ENCODE measurements around the gene GTSE1. TPM values are rescaled to one million over a fixed set of nuclear protein-coding genes. Genes with fewer than 3 reads are reported as not detected.

The GTSE1 gene
- total RNA-seq, 1 experiment from 2014 or later: 46.1 TPM

DNA sequence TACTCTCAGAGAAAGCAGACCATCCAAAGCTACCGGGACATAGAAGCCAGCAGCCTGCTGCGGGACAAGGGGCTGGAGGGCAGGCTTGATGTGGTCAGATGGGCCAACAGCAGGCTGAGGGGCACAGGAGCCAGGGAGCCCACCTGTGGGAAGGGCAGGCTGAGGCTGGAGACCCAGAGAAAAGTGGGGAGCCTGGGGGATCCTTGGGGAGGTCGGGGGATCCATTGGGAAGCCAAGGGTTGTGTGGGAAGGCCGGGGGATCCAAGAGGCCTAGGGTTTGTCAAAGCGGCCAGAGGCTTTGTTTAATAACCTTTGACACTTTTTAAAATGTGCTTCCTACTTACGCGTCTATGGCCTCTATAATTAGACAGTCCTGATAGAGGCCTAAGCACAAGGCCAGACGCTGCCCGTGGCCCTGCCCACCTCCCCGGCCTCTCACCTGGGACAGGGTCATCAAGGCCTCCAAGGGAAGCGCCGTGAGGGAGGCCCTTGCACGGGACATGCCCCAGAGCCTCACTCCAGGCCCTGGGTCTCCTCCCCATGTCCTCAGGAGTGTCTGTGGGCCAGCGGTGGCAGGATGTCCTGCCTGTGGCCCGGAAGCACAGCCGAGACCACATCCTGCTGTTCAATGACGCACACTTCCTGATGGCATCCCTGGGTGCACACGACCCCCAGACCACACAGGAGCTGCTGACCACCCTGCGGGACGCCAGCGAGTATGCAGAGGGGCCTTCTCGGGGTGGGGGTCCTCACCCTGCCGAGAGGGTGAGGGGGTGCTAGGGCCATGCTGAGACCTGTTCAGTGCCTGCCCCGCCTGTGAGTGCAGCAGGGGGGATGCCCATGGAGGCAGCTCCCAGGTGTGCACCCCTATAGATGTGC, 8.6 kb upstream of the GTSE1 start:
- Histone ChIP-seq H3K79me2 (ENCODE audit: insufficient read depth, low read length) (no peaks in the 10 kb centered on the region), H3K9me2 (ENCODE audit: insufficient read depth) (no peaks in the 10 kb centered on the region), H3K4me1 (ENCODE audit: control insufficient read depth in 1 of 2, insufficient read depth in 2 of 2, low read length in 2 of 2) (no peaks in the 10 kb centered on the region), H3K27ac (ENCODE audit: low read depth, low read length) (no peak overlapping the region), H2AFZ (ENCODE audit: low read depth, low read length, poor library complexity, severe bottlenecking) (no peak overlapping the region), H3K9ac (ENCODE audit: low read length) (no peak overlapping the region), H3K27me3 (ENCODE audit: insufficient read depth, low read length) (no peaks in the 10 kb centered on the region), H3K9me3 (ENCODE audit: control insufficient read depth in 1 of 2, insufficient read depth in 1 of 2, low read depth in 1 of 2, low read length in 2 of 2) (no peaks in the 10 kb centered on the region), H4K20me1 (ENCODE audit: insufficient read depth) (no peaks in the 10 kb centered on the region), H3K4me2 (ENCODE audit: low read length) (no peak overlapping the region), H3K36me3 (ENCODE audit: control insufficient read depth in 1 of 2, insufficient read depth in 2 of 2, low read length in 2 of 2) (peaks cover 24 to 28% of the 10 kb centered on the region in 2 experiments; a peak in 3 of 4 replicates), H3K4me3 (replicated peaks in 1 of 2; ENCODE audit: low read depth in 1 of 2, low read length in 2 of 2) (no peak overlapping the region)
- no peak for ATAC-seq
- TF ChIP-seq, protein P1, sequence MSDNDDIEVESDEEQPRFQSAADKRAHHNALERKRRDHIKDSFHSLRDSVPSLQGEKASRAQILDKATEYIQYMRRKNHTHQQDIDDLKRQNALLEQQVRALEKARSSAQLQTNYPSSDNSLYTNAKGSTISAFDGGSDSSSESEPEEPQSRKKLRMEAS (IDR thresholded peaks at IDR 0.05): no peak
- no peak for TF ChIP-seq ELF1 (IDR thresholded peaks at IDR 0.05; ENCODE audit: borderline replicate concordance, low read depth)
- TF ChIP-seq EGR1 (IDR thresholded peaks at IDR 0.05; ENCODE audit: low read depth): no peak
- no peak for TF ChIP-seq ZFX (IDR thresholded peaks at IDR 0.05)
- no peak for TF ChIP-seq CBX3 (IDR thresholded peaks at IDR 0.05; ENCODE audit: low read depth)
- no peak for TF ChIP-seq POLR2AphosphoS5 (IDR thresholded peaks at IDR 0.05; ENCODE audit: low read depth, low read length)
- no peak for TF ChIP-seq SIN3A (IDR thresholded peaks at IDR 0.05; ENCODE audit: low read depth)
- no peak for TF ChIP-seq ZNF274 (IDR thresholded peaks at IDR 0.05; ENCODE audit: low read depth, low read length)
- TF ChIP-seq TCF7L2 (IDR thresholded peaks at IDR 0.05; ENCODE audit: borderline replicate concordance, extremely low read depth, insufficient read depth, insufficient read length): no peak
- TF ChIP-seq, protein P2, sequence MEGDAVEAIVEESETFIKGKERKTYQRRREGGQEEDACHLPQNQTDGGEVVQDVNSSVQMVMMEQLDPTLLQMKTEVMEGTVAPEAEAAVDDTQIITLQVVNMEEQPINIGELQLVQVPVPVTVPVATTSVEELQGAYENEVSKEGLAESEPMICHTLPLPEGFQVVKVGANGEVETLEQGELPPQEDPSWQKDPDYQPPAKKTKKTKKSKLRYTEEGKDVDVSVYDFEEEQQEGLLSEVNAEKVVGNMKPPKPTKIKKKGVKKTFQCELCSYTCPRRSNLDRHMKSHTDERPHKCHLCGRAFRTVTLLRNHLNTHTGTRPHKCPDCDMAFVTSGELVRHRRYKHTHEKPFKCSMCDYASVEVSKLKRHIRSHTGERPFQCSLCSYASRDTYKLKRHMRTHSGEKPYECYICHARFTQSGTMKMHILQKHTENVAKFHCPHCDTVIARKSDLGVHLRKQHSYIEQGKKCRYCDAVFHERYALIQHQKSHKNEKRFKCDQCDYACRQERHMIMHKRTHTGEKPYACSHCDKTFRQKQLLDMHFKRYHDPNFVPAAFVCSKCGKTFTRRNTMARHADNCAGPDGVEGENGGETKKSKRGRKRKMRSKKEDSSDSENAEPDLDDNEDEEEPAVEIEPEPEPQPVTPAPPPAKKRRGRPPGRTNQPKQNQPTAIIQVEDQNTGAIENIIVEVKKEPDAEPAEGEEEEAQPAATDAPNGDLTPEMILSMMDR (IDR thresholded peaks at IDR 0.05 in 2 of 3, conservative IDR thresholded peaks at IDR 0.05 in 1 of 3; ENCODE audit: borderline replicate concordance in 1 of 3, insufficient read depth in 1 of 3, low read depth in 2 of 3, low read length in 2 of 3): no peak
- no peak for DNase-seq (ENCODE audit: low read depth, low spot score)
- intact Hi-C loops (cut with micrococcal nuclease): no loop called here
- RAD21 ChIA-PET (ENCODE audit: low non-redundant PET in 1 of 2, low total read pairs in 2 of 2, uncharacterized antibody in 2 of 2, unreplicated experiment in 2 of 2): no interaction called here
- POLR2A ChIA-PET: no interaction called here
- no TSS peak for BruUV-seq (replicated peaks)
- CTCF ChIA-PET: no interaction called here
